Panc1 (cell line): Measurements from ENCODE around the gene MYO1E. TPM values are rescaled to one million over a fixed set of nuclear protein-coding genes. Genes with fewer than 3 reads are reported as not detected.
A peak's percentile ranks its signal among the peaks of the same experiment; 100 is the strongest.

Experiments used
- ATAC-seq: fragments of 200-7000 bp; cut with Tn5 transposase; 2 replicates; pipeline ENCODE4 v1.9.1; 2020; ENCODE audit warnings: mild to moderate bottlenecking, moderate library complexity
- BruUV-seq: library from RNA; stranded (reverse); fragments of 400-500 nt; replicated peaks from 2 replicates; lab custom pipeline; 2021; lab: Mats Ljungman, UMichigan
- CTCF ChIA-PET: fragments of 300-600 bp; sonication (Branson Sonifier 250); formaldehyde crosslinking; loops from one replicate; lab custom pipeline; 2022; ENCODE audit warnings: antibody characterized with exemption; lab: Charles Lee
- POLR2A ChIA-PET: fragments of 300-600 bp; sonication (Branson Sonifier 250); formaldehyde crosslinking; loops from one replicate; lab custom pipeline; 2022; ENCODE audit warnings: antibody characterized with exemption; lab: Charles Lee
- DNase-seq: peaks from one replicate; pipeline ENCODE4 v3.0.0-alpha.2; 2010; ENCODE audit warnings: low read depth, low spot score
- H3K27ac ChIP-seq: 2 replicates; pipeline ENCODE4 v1.5.1; 2011; ENCODE audit warnings: mild to moderate bottlenecking, low read length, inconsistent platforms
- H3K27me3 ChIP-seq: fragments of 200-500 bp; sonication (Bioruptor generic); 2 replicates; pipeline ENCODE4 v1.6.0; 2014; ENCODE audit warnings: low read length, inconsistent platforms; ENCODE audit not compliant: control insufficient read depth, insufficient read depth
- H3K36me3 ChIP-seq: fragments of 200-500 bp; sonication (Bioruptor generic); 2 replicates; pipeline ENCODE4 v1.5.1; 2014; ENCODE audit warnings: inconsistent platforms, mild to moderate bottlenecking, low read length, moderate library complexity; ENCODE audit not compliant: control insufficient read depth, insufficient read depth
- H3K4me1 ChIP-seq: 2 replicates; pipeline ENCODE4 v1.5.1; 2011; ENCODE audit warnings: inconsistent platforms, mild to moderate bottlenecking, low read length, moderate library complexity; ENCODE audit not compliant: control insufficient read depth, insufficient read depth
- H3K4me3 ChIP-seq, 2 experiments: 2 replicates each; pipeline ENCODE4 v1.5.1; 2011 to 2012; ENCODE audit warnings: low read depth in 2 of 2, low read length in 2 of 2, mild to moderate bottlenecking in 2 of 2, inconsistent platforms in 1 of 2, moderate library complexity in 1 of 2
- H3K9me3 ChIP-seq: fragments of 200-500 bp; sonication (Bioruptor generic); 2 replicates; pipeline ENCODE4 v1.5.1; 2014; ENCODE audit warnings: low read depth, mild to moderate bottlenecking, inconsistent platforms, low read length, moderate library complexity; ENCODE audit not compliant: control insufficient read depth, insufficient read depth
- CTCF ChIP-seq: fragments of 450-650 bp; IDR thresholded peaks from 2 replicates; pipeline ENCODE4 v1.5.1; 2017; ENCODE audit warnings: mild to moderate bottlenecking
- POLR2AphosphoS5 ChIP-seq: IDR thresholded peaks from 2 replicates; pipeline ENCODE4 v1.6.1; 2012; ENCODE audit warnings: mild to moderate bottlenecking, low read depth, low read length, moderate library complexity
- REST ChIP-seq, 2 experiments: IDR thresholded peaks; 2 replicates each; pipeline ENCODE4 v1.6.1; 2011 to 2012; ENCODE audit warnings: low read depth in 2 of 2, control low read depth in 1 of 2, low read length in 1 of 2, mild to moderate bottlenecking in 1 of 2, moderate library complexity in 1 of 2; ENCODE audit not compliant: insufficient read depth in 1 of 2
- SIN3A ChIP-seq: IDR thresholded peaks from 2 replicates; pipeline ENCODE4 v1.6.1; 2012; ENCODE audit warnings: low read depth, mild to moderate bottlenecking, low read length, moderate library complexity, borderline replicate concordance; ENCODE audit not compliant: insufficient read depth
- TCF7L2 ChIP-seq: IDR thresholded peaks from 2 replicates; pipeline ENCODE4 v1.6.1; 2011; ENCODE audit warnings: mild to moderate bottlenecking, low read depth, low read length, inconsistent platforms
- in situ Hi-C: cut with HindIII; loops from 2 replicates; pipeline ENCODE4 v1.10.0; 2016; ENCODE audit warnings: low sequenced_read_pairs, low pct_unique_long_range_greater_than_20kb
- intact Hi-C: fragments of 100-400 bp; cut with micrococcal nuclease; formaldehyde crosslinking; loops from one replicate; pipeline ENCODE4 v1.10.0; 2022; ENCODE audit not compliant: unreplicated experiment
- total RNA-seq: library from RNA; stranded (reverse); gene quantifications from one replicate; pipeline ENCODE4 v1.2.1, GENCODE V29; 2021; ENCODE audit not compliant: unreplicated experiment

MYO1E gene
- total RNA-seq, 1 experiment from 2014 or later = 161 TPM

GRCh38 chr15:59295261-59296001, 77.2 kb downstream of the MYO1E start:
- DNase-seq (no peak), ATAC-seq (peak; percentile 38)
- Histone ChIP-seq H3K4me3 (peak overlapping the region in 1 of 2 experiments; percentile 2; a peak in 1 of 4 replicates), H3K27ac (peak overlapping the region; percentile 92), H3K4me1 (peaks cover 85% of the 10 kb centered on the region), H3K9me3 (no peaks in the 10 kb centered on the region), H3K36me3 (no peaks in the 10 kb centered on the region), H3K27me3 (no peaks in the 10 kb centered on the region)
- ChIA-PET POLR2A (interaction anchor here (1.1 kb wide), 1 partner anchor 10 kb away, joined by 3 read pairs; no protein-coding TSS in a partner anchor), CTCF (interaction anchor here (0.5 kb wide), 1 partner anchor 20 kb away, joined by 5 read pairs; no protein-coding TSS in a partner anchor)
- no TSS peak for BruUV-seq
- in situ Hi-C loops = no loop called here
- intact Hi-C loops = no loop called here
- TF ChIP-seq CTCF (no peak), SIN3A (no peak), REST (IDR thresholded peaks at IDR 0.05; ENCODE audit: insufficient read depth in 1 of 2, low read depth in 2 of 2, low read length in 1 of 2) (no peak), POLR2AphosphoS5 (no peak), TCF7L2 (no peak)

GRCh38 chr15:59294574-59295260, 78.0 kb downstream of the MYO1E start:
- H3K4me3 ChIP-seq = peak overlapping the region in 1 of 2 experiments; percentile 2; a peak in 1 of 4 replicates
- CTCF ChIA-PET = interaction anchor here (0.6 kb wide), 1 partner anchor 62 kb away, joined by 3 read pairs; no protein-coding TSS in a partner anchor
- H3K27me3 ChIP-seq = no peaks in the 10 kb centered on the region
- in situ Hi-C loops (no loop called here), intact Hi-C loops (no loop called here)
- TF ChIP-seq REST (IDR thresholded peaks at IDR 0.05; ENCODE audit: insufficient read depth in 1 of 2, low read depth in 2 of 2, low read length in 1 of 2) = no peak
- TF ChIP-seq TCF7L2 = no peak
- no peak for TF ChIP-seq POLR2AphosphoS5
- TF ChIP-seq CTCF = no peak
- no peak for TF ChIP-seq SIN3A
- H3K36me3 ChIP-seq = no peaks in the 10 kb centered on the region
- DNase-seq (no peak), ATAC-seq (peak; percentile 39)
- H3K27ac ChIP-seq = peak overlapping the region; percentile 92
- POLR2A ChIA-PET = no interaction called here
- no TSS peak for BruUV-seq
- peaks cover 85% of the 10 kb centered on the region for H3K4me1 ChIP-seq
- no peaks in the 10 kb centered on the region for H3K9me3 ChIP-seq
